GM12875 (cell line): ENCODE measurements around the gene CHMP5.

Experiments
- H3K4me3 ChIP-seq: one replicate; pipeline ENCODE4 v1.5.1; 2011; ENCODE audit warnings: low read depth, low read length, control low read depth
- TF ChIP-seq, protein P1 (sequence below): IDR thresholded peaks from 2 replicates; pipeline ENCODE4 v1.5.1; 2011; ENCODE audit warnings: low read depth, mild to moderate bottlenecking, control low read depth, inconsistent platforms, low read length, moderate library complexity, borderline replicate concordance; ENCODE audit not compliant: insufficient read depth

The CHMP5 gene

DNA sequence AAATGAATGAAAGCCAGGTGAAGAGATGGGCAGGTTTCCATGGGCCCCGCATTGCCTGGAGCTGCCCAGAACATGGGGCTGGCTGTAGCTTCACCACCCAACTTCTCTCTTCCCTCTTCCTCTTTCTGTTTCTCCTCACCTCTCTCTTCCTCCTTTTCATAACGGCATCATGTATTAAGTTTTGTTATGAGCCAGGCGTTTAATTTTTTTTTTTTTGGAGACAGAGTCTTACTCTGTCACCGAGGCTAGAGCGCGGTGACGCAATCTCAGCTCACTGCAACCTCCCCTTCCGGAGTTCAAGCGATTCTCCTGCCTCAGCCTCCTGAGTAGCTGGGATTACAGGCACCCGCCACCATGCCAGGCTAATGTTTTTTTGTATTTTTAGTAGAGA lies 37.8 kb upstream of the CHMP5 start:
- H3K4me3 ChIP-seq: no peak overlapping the region
- TF ChIP-seq, protein P1, sequence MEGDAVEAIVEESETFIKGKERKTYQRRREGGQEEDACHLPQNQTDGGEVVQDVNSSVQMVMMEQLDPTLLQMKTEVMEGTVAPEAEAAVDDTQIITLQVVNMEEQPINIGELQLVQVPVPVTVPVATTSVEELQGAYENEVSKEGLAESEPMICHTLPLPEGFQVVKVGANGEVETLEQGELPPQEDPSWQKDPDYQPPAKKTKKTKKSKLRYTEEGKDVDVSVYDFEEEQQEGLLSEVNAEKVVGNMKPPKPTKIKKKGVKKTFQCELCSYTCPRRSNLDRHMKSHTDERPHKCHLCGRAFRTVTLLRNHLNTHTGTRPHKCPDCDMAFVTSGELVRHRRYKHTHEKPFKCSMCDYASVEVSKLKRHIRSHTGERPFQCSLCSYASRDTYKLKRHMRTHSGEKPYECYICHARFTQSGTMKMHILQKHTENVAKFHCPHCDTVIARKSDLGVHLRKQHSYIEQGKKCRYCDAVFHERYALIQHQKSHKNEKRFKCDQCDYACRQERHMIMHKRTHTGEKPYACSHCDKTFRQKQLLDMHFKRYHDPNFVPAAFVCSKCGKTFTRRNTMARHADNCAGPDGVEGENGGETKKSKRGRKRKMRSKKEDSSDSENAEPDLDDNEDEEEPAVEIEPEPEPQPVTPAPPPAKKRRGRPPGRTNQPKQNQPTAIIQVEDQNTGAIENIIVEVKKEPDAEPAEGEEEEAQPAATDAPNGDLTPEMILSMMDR: no peak

DNA sequence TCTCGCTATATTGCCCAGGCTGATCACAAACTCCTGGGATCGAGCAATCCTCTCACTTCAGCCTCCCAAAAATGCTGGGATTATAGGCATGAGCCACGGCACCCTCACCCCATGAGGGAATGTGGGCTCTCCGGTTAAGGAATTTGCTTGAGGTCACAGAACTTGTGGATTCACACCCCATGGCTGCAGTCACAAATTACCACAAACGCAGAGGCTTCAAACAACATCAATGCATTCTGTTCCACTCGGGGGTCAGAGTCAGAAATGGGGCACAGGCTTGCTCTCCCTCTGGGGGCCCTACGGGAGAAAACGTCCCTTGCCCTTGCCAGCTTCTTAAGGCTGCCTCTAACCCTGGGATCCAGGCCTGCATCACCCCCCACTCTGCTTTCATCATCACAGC lies 37.1 kb upstream of the CHMP5 start:
- TF ChIP-seq, protein P1: no peak
- H3K4me3 ChIP-seq: no peak overlapping the region

DNA sequence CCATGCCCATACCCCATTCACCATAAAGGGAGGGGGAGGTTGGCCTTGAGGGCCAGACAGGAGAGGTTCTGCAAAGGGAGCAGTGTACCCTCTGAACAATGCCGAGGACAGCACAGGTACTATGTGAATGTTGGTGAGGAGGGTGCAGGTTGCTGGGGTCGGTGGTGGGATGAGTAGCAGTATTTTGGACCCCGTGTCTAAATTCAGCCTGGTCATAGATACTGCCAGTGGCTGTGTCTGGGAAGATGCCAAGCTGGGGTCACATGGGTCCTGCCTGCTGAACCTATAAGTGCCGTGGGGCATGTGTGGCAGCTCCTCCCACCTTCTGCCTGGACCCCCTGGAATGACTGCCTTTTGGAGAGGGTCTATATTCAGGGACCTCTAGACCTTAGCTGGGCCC lies 36.2 kb upstream of the CHMP5 start:
- no peak overlapping the region for H3K4me3 ChIP-seq
- TF ChIP-seq, protein P1: no peak

DNA sequence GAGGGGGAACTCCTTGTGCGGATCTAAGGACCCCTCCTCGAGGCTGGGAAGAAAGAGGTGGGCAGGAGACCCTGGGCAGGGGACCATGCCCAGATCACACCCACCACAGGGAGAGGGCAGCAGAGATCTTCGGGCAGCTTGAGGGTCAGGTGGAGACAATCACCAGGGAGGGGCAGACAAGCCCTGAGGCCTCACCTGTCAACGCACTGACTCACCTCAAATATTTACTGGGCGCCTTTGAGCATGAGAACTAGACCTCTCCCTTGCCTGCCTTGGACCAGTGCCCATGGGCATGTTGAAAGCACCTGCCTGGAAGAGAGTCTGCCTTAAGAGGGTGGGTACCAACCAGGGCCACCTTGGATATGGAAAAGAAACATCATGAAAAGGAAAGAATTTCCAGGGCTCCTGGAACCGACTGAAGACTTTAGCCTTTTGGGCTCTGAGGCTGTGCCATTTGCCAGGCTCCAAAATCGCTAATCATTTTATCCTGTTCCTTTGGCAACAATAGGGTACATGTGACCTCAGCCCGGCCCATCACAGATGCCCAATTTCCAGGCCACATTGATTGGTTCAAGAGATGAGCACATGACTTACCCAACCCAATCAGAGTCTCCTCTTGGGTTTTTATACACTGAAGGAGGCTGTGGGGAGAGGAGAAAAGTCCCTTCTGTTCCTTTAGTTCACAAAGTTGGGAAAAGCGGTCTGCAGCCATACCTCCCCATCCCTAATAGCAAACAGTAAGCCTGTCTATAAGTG lies 35.3 kb upstream of the CHMP5 start:
- TF ChIP-seq, protein P1: no peak
- no peak overlapping the region for H3K4me3 ChIP-seq

DNA sequence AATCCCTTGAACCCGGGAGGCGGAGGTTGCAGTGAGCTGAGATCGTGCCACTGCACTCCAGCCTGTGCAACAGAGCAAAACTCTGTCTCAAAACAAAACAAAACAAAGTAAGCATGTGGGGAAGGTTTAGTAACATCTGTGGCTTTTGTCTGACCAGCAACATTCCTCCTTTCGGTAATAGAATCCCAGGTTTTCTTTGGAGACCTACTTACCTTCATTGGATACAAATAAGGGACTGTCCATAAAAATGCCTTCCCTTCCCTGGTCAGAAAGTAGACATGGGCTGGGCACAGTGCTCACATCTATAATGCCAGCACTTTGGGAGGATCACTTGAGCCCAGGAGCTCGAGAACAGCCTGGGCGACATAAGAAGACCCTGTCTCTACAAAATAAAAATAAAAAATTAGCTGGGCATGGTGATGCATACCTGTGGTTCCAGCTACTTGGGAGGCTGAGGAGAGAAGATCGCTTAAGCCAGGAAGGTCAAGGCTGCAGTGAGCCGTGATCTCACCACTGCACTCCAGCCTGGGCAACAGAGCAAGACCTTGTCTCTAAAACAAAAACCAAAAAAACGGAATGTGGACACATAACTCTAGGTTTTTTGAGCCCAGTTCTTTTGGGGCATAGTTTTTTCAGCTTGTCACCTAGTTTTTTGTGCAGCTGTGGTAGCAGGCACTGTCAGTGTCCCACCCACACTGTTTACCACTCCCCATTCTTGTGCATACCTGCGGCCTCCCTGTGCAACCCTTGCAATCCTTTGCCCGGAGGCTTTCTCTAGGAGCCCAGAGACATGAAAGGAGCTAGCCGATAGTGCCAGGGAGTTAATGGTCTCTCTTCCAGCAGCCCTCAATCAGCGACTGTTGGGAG lies 33.9 kb upstream of the CHMP5 start:
- H3K4me3 ChIP-seq: no peak overlapping the region
- TF ChIP-seq, protein P1: no peak

DNA sequence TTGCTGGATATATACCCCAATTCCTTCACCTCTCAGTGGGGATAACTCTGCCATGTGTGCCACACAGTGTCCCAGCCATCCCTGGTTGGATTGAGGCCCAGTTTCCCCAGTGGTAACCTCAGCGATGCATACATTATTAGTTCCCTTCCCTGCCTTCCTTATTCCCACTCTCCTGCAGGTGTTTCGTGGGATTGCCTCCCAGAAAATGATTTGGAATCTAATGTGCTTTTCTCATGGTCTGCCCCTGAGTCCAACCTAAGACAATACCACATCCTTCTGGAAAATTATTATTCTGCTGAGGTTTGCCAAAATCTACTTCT lies 33.3 kb upstream of the CHMP5 start:
- TF ChIP-seq, protein P1: no peak
- no peak overlapping the region for H3K4me3 ChIP-seq

DNA sequence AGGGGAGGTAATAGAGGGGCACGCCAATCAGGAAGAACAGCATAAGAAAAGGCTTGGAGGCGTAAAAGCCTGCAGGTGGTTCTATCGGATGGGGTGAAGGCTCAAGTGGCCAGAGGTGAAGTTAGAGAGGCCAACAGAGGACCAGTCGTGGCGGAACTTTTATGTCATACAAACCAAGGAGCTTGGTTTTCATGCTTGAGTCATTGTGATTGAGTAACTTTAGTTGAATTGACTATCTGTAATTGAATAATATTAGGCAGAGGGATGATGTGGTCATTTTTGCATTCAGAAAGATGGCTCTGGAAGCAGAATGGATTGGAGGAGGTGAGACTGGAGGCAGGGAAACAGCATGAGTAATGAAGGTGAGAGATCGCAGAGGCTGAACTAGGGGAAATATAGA lies 32.0 kb upstream of the CHMP5 start:
- H3K4me3 ChIP-seq: no peak overlapping the region
- TF ChIP-seq, protein P1: no peak
